Left cardiac atrium (tissue), 4 donors: ENCODE measurements around the gene MAGI2. TPM values are rescaled to one million over a fixed set of nuclear protein-coding genes. Genes with fewer than 3 reads are reported as not detected.
"Not testable (repeated sequence)": the region's sequence is repeated elsewhere in the genome, so short reads cannot be mapped to it uniquely, and the experiment has no call there.

Experiments used
- ATAC-seq, 2 donors: fragments of 200-7000 bp; cut with Tn5 transposase; one replicate each; pipeline ENCODE4 v1.9.1; 2020; ENCODE audit warnings: mild to moderate bottlenecking in 2 of 2, moderate library complexity in 2 of 2
- DNase-seq: peaks from one replicate; pipeline ENCODE4 v3.0.0-alpha.2; 2020
- intact Hi-C, 2 donors: fragments of 100-400 bp; cut with DNase I; formaldehyde crosslinking; loops; one replicate each; pipeline versions ENCODE4 v1.14.1 to v1.15.1; 2022 to 2023
- total RNA-seq, 2 donors: library from RNA; stranded (reverse); fragmentation: NEBNext Ultra II Directional; extraction: Animal tissue kit (Norgen Biotek cat#: 25700); gene quantifications; one replicate each; pipeline ENCODE4 v1.2.1, GENCODE V29; 2021
- donor health status: DM: no; HTN: yes; CAD: no.
- donor health status: DM: no; HTN: yes; CAD: no; lungs with severe emphysema.
- donor health status: DM: yes; HTN: yes; CAD: no.
- donor health status: Dilated cardiomyopathy.

The MAGI2 gene
- total RNA-seq, 2 donors from 2014 or later, result 7.2 to 8.7 TPM

GRCh38 chr7:79132844-79133451 is 320.5 kb downstream of the MAGI2 start:
- no peak for DNase-seq
- intact Hi-C loops, result no loop called here

GRCh38 chr7:79130715-79131114 is 322.8 kb downstream of the MAGI2 start:
- DNase-seq (no peak), ATAC-seq (no peak)
- intact Hi-C loops, result no loop called here

More at GRCh38 chr7:79132844-79133451, 320.5 kb downstream of the MAGI2 start:
- ATAC-seq, result no peak

DNA sequence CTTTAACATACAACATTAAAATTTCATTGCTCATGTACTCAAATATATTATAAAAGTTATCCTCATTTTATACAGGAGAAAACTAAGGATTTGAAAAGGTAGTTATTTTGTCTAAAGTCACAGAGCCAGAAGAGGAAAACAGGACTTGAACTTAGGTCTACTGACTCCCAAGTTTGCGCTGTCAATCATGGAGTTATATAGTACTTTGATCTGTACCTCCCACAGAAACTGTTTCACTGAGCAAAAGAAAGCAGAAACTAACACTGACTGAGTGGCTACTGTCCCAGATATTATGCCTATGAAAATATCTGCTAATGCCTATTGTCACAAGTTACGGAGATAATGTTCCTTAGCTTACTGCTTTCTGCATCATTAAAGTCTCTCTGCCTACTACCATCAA is 329.1 kb downstream of the MAGI2 start:
- ATAC-seq (no peak), DNase-seq (no peak)
- intact Hi-C loops, result no loop called here

DNA sequence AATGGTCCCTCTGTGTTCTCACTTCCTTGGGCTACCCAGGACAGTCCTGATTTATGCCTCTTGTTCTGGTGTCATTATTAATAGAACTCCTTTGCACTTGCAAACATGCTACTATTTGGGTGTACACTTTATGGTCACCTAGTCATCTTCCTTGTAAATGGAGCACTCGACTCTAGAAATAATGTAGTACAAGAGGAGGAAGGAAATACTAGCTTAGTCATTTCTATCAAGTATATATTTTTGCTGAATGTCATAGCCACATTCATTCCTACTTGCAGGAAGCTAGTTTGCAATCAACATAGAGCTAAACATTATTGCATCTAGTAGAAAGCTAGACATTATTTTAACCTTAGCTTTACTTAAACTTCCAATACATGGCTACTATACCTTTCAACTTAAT is 335.3 kb downstream of the MAGI2 start:
- DNase-seq (no peak), ATAC-seq (no peak)
- intact Hi-C loops, result no loop called here

DNA sequence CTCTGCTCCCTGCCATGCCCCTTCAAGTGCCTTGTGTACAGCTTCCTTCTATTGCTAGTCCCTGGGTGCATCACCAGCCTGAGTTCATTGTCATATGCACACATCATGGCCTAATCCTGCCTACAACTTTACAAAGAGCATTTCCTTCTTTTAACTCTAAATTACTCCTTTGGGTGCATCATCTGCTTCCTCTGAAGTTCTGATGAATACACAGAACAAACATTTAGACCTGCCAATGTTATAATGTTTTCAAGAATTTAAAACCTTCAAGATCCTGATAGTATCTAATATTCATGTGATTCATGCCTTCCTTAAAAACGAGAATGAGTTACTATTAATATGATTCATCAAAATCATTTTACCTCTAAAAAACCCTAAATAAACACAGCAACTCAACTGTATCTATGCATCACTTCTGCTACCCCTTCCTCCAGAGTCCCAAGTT is 357.1 kb downstream of the MAGI2 start:
- ATAC-seq (no peak), DNase-seq (no peak)
- intact Hi-C loops, result no loop called here

- DNase-seq (no peak), ATAC-seq (no peak)
- intact Hi-C loops, result no loop called here
These were observed 360.0 kb downstream of the MAGI2 start for GRCh38 chr7:79093421-79093820.

GRCh38 chr7:79091661-79092060 is 361.8 kb downstream of the MAGI2 start:
- intact Hi-C loops, result no loop called here
- DNase-seq (no peak), ATAC-seq (no peak)

DNA sequence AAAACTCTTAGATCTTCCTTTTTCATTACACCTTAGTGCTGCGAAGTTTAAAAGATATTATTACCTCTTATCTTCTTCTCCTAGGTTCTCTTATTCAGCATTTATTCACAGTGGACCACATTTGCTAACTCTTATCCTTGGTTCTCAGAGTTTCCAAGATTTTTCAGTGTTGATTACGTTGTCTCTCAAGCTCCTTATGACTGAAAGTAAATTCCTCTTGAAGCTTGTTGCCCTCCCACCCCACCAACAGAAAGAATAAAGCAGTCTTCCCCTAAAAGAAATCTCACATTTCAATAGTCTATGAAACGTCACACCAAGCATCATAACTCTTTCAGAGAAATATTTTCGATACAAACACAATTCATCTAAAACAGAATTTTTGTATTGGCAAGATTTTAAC is 362.5 kb downstream of the MAGI2 start:
- intact Hi-C loops, result no loop called here
- no peak for ATAC-seq

GRCh38 chr7:79090543-79090942 is 362.9 kb downstream of the MAGI2 start:
- no peak for DNase-seq
- no peak for ATAC-seq
- intact Hi-C loops, result no loop called here

More for the DNA sequence above, 362.5 kb downstream of the MAGI2 start:
- DNase-seq, result no peak

GRCh38 chr7:79084423-79084822 is 369.0 kb downstream of the MAGI2 start:
- intact Hi-C loops, result no loop called here
- DNase-seq (no peak), ATAC-seq (no peak)

GRCh38 chr7:79079919-79080554 is 373.4 kb downstream of the MAGI2 start:
- no peak for DNase-seq
- intact Hi-C loops, result no loop called here
- ATAC-seq, result no peak

GRCh38 chr7:79078273-79078672 is 375.2 kb downstream of the MAGI2 start:
- intact Hi-C loops, result no loop called here
- DNase-seq (no peak), ATAC-seq (no peak)

GRCh38 chr7:79071187-79071586 is 382.3 kb downstream of the MAGI2 start:
- intact Hi-C loops, DNase-seq, ATAC-seq: not testable (repeated sequence)

- ATAC-seq (no peak), DNase-seq (no peak)
- intact Hi-C loops, result no loop called here
These were observed 389.2 kb downstream of the MAGI2 start for GRCh38 chr7:79064187-79064823.

DNA sequence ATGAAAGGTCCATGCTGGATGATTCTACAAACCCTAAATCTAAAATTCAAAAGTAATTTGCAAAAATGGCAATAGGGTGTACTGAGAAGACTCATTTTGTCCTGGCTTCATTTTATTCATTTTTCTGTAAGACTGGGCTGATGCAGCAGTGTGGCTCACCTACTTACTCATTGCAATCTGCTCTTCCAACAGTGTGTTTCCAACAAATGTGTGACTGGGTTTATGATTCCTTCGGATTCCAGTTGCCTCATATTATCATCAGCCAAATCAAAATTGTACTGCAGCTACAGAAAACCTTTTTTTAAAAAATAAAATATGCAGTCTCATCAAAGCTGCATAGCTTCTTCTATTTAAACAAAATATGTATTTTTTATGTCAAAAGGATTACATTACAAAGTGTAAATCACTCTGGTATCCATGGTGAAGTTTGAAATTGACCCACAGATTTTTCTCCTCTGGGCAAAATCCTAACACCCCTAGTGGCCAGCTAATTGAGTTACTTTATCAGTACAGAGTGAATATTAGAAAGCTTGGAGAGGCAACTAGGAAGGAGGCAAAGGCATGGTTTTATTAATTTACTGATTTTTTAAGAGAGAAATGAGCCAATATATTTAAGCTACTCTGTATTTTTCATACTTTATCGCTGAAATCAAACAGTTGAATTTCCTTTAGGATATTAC is 390.3 kb downstream of the MAGI2 start:
- DNase-seq (no peak), ATAC-seq (no peak)
- intact Hi-C loops, result no loop called here

GRCh38 chr7:79060498-79060897 is 393.0 kb downstream of the MAGI2 start:
- ATAC-seq, result no peak
- intact Hi-C loops, result no loop called here
- no peak for DNase-seq

DNA sequence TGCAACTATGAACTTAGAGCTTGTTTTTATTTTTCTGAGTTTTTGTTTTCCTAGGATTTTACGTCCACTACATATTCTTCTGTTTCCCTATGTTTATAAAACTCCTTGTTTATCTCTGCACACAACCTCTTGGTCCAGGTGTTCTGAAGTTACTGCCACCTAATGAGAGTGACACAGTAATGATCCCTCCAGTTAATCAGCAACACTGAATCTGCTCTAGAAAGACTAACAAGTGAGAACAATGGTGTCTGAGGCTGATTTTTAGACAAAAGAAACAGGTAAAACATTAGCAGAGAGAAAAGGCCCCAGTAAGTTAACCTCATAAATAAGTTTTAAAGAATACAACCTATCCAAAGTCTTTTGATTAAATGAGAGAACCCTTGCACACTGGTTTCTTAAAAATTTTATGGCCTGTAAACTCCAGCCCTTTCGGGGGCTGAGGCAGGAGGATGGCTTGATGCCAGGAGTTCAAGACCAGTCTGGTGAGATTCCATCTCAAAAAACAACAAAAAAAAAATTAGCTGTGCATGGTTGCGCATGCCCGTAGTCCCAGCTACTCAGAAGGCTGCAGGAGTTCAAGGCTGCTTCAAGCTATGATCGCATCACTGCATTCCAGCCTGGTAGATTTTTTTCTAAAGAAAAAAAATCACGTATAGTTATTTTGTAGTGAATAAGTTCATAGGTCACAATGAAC is 397.6 kb downstream of the MAGI2 start:
- intact Hi-C loops, result no loop called here
- ATAC-seq, result no peak

GRCh38 chr7:79051915-79052314 is 401.6 kb downstream of the MAGI2 start:
- DNase-seq (no peak), ATAC-seq (no peak)
- intact Hi-C loops, result no loop called here

More for the DNA sequence above, 397.6 kb downstream of the MAGI2 start:
- no peak for DNase-seq

DNA sequence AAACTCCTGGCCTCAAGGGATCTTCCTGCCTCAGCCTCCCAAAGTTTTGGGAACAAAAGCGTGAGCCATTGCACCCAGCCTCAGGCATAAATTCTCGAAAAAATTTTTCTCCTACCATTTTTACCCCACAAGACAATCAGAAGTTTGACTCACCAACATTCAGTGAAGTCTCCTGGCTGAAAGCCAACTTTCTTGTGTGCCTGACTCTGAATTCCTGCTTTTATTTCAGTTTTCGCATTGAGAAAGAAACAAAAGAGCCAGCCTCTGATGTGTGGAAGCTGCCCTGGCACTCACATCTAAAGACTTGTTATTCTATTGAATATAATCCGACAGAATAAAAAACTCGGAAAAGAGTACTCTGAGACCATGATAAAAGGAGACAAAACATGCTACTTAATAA is 402.9 kb downstream of the MAGI2 start:
- DNase-seq (no peak), ATAC-seq (no peak)
- intact Hi-C loops, result no loop called here

DNA sequence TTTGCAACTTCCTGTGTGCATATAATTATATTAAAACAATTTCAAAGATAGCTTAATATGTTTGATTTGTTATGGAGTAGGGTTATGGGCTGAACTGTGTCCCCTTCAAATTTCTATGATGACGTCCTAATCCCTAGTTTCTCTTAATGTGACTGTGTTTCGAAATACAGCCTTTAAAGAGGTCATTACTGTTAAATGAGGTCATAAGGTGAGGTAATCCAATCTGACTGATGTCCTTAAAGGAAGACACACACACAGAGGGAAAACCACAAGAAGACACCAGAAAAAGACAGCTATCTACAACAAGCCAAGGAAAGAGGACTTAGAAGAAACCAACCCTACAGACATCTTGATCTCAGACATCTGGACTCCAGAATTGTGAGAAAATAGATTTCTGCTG is 407.4 kb downstream of the MAGI2 start:
- intact Hi-C loops, result no loop called here
- DNase-seq, result no peak
- no peak for ATAC-seq
